Panc1 (cell line): ENCODE results near the gene FMR1.

ENCODE experiments used
- TF ChIP-seq, protein P1 (sequence below), 2 experiments: IDR thresholded peaks; 2 replicates each; pipeline ENCODE4 v1.6.1; 2011 to 2012; ENCODE audit warnings: low read depth in 2 of 2, control low read depth in 1 of 2, low read length in 1 of 2, mild to moderate bottlenecking in 1 of 2, moderate library complexity in 1 of 2; ENCODE audit not compliant: insufficient read depth in 1 of 2
- TF ChIP-seq, protein P2 (sequence below): fragments of 450-650 bp; IDR thresholded peaks from 2 replicates; pipeline ENCODE4 v1.5.1; 2017; ENCODE audit warnings: mild to moderate bottlenecking

GRCh38 chrX:147923605-147924004 lies 11.9 kb downstream of the FMR1 start:
- TF ChIP-seq, protein P1, sequence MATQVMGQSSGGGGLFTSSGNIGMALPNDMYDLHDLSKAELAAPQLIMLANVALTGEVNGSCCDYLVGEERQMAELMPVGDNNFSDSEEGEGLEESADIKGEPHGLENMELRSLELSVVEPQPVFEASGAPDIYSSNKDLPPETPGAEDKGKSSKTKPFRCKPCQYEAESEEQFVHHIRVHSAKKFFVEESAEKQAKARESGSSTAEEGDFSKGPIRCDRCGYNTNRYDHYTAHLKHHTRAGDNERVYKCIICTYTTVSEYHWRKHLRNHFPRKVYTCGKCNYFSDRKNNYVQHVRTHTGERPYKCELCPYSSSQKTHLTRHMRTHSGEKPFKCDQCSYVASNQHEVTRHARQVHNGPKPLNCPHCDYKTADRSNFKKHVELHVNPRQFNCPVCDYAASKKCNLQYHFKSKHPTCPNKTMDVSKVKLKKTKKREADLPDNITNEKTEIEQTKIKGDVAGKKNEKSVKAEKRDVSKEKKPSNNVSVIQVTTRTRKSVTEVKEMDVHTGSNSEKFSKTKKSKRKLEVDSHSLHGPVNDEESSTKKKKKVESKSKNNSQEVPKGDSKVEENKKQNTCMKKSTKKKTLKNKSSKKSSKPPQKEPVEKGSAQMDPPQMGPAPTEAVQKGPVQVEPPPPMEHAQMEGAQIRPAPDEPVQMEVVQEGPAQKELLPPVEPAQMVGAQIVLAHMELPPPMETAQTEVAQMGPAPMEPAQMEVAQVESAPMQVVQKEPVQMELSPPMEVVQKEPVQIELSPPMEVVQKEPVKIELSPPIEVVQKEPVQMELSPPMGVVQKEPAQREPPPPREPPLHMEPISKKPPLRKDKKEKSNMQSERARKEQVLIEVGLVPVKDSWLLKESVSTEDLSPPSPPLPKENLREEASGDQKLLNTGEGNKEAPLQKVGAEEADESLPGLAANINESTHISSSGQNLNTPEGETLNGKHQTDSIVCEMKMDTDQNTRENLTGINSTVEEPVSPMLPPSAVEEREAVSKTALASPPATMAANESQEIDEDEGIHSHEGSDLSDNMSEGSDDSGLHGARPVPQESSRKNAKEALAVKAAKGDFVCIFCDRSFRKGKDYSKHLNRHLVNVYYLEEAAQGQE (IDR thresholded peaks at IDR 0.05; ENCODE audit: insufficient read depth in 1 of 2, low read depth in 2 of 2, low read length in 1 of 2), result no peak
- TF ChIP-seq, protein P2, sequence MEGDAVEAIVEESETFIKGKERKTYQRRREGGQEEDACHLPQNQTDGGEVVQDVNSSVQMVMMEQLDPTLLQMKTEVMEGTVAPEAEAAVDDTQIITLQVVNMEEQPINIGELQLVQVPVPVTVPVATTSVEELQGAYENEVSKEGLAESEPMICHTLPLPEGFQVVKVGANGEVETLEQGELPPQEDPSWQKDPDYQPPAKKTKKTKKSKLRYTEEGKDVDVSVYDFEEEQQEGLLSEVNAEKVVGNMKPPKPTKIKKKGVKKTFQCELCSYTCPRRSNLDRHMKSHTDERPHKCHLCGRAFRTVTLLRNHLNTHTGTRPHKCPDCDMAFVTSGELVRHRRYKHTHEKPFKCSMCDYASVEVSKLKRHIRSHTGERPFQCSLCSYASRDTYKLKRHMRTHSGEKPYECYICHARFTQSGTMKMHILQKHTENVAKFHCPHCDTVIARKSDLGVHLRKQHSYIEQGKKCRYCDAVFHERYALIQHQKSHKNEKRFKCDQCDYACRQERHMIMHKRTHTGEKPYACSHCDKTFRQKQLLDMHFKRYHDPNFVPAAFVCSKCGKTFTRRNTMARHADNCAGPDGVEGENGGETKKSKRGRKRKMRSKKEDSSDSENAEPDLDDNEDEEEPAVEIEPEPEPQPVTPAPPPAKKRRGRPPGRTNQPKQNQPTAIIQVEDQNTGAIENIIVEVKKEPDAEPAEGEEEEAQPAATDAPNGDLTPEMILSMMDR, result no peak
